Stimulated activated CD4-positive, alpha-beta T cell treated with anti-CD3 and anti-CD28 coated beads, Interleukin-4, amount 100 ng/mL, for 24 hours (primary cell): ENCODE measurements around the gene RPL18.

Experiments
- DNase-seq: peaks from one replicate; pipeline ENCODE4 v3.0.0-alpha.2; 2020

Gene RPL18

DNA sequence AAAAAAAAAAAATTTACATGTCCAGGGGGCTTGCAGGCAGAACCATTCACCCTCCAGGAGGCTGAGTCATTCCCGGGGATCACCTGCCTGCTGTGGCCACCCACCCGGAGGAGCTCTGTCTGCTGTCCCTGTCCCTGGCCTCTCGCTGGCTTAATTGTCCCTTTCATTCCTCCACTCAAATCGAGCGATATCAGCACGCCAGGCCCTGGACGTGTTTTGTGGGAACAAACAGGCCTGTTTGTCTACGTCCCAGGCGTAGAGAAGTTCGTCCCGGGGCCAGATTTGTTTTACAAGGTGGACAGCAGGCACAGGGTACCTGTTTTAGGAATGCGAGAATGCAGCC is 45.8 kb downstream of the RPL18 start:
- no peak for DNase-seq

DNA sequence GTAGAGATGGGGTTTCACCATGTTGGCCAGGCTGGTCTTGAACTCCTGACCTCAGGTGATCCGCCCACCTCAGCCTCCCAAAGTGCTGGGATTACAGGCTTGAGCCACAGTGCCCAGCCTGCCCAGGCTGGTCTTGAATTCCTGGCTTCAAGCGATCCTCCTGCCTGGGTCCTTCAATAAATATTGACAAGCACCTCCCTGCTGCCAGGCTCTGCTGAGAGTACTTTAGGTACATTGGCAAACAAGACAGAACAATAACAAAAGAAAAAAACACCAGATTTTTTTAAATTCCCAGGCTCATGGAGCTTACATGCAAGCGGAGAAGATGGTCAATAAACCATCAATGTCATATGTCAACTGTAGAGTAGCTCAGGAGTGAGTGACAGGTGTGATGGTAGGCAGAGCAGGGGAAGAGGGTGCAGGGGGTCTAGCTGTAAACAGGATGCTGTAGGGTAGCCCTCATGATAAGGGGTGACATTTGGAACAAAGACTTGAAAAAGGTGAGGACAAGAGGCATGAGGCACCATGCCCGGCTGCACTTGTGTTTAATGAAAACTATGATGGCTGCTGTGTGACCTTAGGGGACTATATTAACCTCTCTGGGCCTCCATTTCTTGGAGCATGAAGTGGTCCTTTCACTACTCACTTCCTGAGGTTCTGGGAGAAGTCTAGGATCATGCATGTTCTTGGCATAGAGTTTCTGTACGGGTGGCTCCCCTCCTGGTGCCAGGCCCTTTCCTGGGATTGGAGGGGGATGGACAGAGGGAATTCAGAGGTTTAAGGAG is 47.4 kb downstream of the RPL18 start:
- DNase-seq, result no peak

DNA sequence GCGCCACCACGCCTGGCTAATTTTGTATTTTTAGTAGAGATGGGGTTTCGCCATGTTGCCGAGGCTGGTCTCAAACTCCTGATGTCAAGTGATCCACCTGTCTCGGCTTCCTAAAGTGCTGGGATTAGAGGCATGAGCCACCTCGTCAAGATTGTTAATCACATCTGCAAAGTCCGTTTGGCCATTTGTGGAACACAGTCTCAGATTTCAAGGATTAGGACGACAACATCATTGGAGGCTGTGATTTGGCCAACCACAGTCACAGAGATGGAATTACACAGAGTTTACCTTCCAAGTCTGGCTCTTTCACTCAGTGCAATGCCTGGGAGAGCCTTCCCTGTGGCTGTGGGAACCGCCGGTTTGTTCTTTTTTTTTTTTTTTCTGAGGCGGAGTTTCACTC is 49.2 kb downstream of the RPL18 start:
- no peak for DNase-seq

DNA sequence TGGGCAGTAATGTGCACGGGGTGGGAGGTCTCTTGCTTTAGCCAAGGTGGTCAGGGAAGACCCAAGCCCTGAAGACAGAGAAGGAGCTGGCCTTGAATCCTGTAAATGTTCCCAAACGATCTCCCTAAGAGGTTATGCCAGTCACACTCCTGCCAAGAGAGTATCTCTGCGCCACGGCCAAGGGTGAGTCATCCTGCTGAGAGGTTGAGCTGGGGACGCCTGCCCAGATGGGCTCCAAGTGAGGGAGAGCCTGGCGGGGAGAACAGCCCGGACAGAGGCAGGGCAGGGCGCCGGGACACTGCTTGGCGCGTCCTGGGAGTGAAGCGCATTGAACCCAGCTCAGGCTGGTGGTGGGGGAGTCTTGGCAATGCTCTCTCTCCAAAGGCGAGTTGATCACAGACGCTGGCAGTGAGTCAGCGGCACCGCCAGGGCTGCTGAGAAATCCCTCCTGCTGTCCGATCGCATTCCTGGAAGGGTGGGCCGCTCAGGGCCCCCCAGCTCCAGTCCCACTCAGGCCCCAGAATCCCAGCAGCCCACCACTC is 50.6 kb downstream of the RPL18 start:
- DNase-seq, result no peak
